Endothelial cell of umbilical vein (primary cell): ENCODE data around the gene LPIN1. TPM values are rescaled to one million over a fixed set of nuclear protein-coding genes. Genes with fewer than 3 reads are reported as not detected.

Experiments
- BruUV-seq: library from RNA; stranded (reverse); fragments of 400-500 nt; replicated peaks from 2 replicates; lab custom pipeline; 2021; lab: Mats Ljungman, UMichigan
- CTCF ChIA-PET: fragments of 300-600, 350-600 bp; sonication (Branson Sonifier 250); formaldehyde crosslinking; loops from one replicate; lab custom pipeline; 2021; ENCODE audit warnings: antibody characterized with exemption, inconsistent platforms; lab: Charles Lee
- POLR2A ChIA-PET: fragments of 300-600, 350-600 bp; sonication (Branson Sonifier 250); formaldehyde crosslinking; loops from one replicate; lab custom pipeline; 2021; ENCODE audit warnings: antibody characterized with exemption, inconsistent platforms; lab: Charles Lee
- DNase-seq: peaks from one replicate; pipeline ENCODE4 v3.0.0-alpha.2; 2011; ENCODE audit warnings: low read depth, low spot score
- FAIRE-seq: peaks from 2 replicates; lab custom pipeline; 2011; peaks lifted over from hg19 to GRCh38; lab: Jason Lieb, UNC
- H2AFZ ChIP-seq: 2 replicates; pipeline ENCODE4 v1.6.0; 2012; ENCODE audit warnings: low read depth, low read length, control low read depth, inconsistent platforms
- H3K27ac ChIP-seq: 2 replicates; pipeline ENCODE4 v1.5.1; 2011; ENCODE audit warnings: low read depth, mild to moderate bottlenecking, control low read depth, low read length, moderate library complexity; ENCODE audit not compliant: insufficient read depth
- H3K27me3 ChIP-seq, 2 experiments: 2 replicates each; pipeline versions ENCODE4 v1.6.0 to v1.6.1; 2011; ENCODE audit warnings: low read length in 2 of 2, mixed read lengths in 1 of 2; ENCODE audit not compliant: control insufficient read depth in 2 of 2, insufficient read depth in 2 of 2
- H3K36me3 ChIP-seq, 2 experiments: 2 replicates in 1 of 2; 3 replicates in 1 of 2; pipeline ENCODE4 v1.5.1; 2011; ENCODE audit warnings: low read length in 2 of 2, mild to moderate bottlenecking in 1 of 2, moderate library complexity in 1 of 2; ENCODE audit not compliant: control insufficient read depth in 2 of 2, insufficient read depth in 2 of 2; ENCODE audit errors: extremely low read depth in 1 of 2
- H3K4me1 ChIP-seq: 3 replicates; pipeline ENCODE4 v1.5.1; 2011; ENCODE audit warnings: mild to moderate bottlenecking, low read length; ENCODE audit not compliant: control insufficient read depth, insufficient read depth; ENCODE audit errors: extremely low read depth
- H3K4me2 ChIP-seq: 2 replicates; pipeline ENCODE4 v1.6.1; 2011; ENCODE audit warnings: low read length, control low read depth, mixed read lengths; ENCODE audit not compliant: insufficient read depth
- H3K4me3 ChIP-seq, 3 experiments: fragments of 200-600 bp in 1 of 3; sonication (generic), shearing (Covaris generic) in 1 of 3; replicated peaks in 1 of 3; 2 replicates each; pipeline ENCODE4 v1.5.1; 2011 to 2016; ENCODE audit warnings: control low read depth in 3 of 3, low read length in 3 of 3, mild to moderate bottlenecking in 2 of 3, inconsistent platforms in 1 of 3, low read depth in 1 of 3, moderate library complexity in 1 of 3; ENCODE audit not compliant: insufficient read depth in 1 of 3
- H3K79me2 ChIP-seq: 2 replicates; pipeline ENCODE4 v1.6.0; 2012; ENCODE audit warnings: low read length, inconsistent platforms; ENCODE audit not compliant: control insufficient read depth, insufficient read depth
- H3K9ac ChIP-seq: replicated peaks from 2 replicates; pipeline ENCODE3; 2011; ENCODE audit warnings: low read length, control low read depth; ENCODE audit not compliant: insufficient read depth; ENCODE audit errors: extremely low read depth
- H3K9me1 ChIP-seq: replicated peaks from 3 replicates; pipeline ENCODE4 v1.6.0; 2011; ENCODE audit warnings: mild to moderate bottlenecking, low read length; ENCODE audit not compliant: control insufficient read depth, insufficient read depth; ENCODE audit errors: extremely low read depth
- H3K9me3 ChIP-seq: replicated peaks from 2 replicates; pipeline ENCODE4 v1.5.1; 2012; ENCODE audit warnings: low read length, inconsistent platforms; ENCODE audit not compliant: control insufficient read depth, insufficient read depth
- H4K20me1 ChIP-seq: replicated peaks from 2 replicates; pipeline ENCODE3; 2011; ENCODE audit warnings: mild to moderate bottlenecking, low read length; ENCODE audit not compliant: control insufficient read depth, insufficient read depth; ENCODE audit errors: extremely low read depth
- EZH2 ChIP-seq: IDR thresholded peaks from 2 replicates; pipeline ENCODE4 v1.6.1; 2012; ENCODE audit warnings: borderline replicate concordance, low read depth, mild to moderate bottlenecking, moderate library complexity, low read length, inconsistent platforms; ENCODE audit not compliant: severe bottlenecking
- FOS ChIP-seq: IDR thresholded peaks from 2 replicates; pipeline ENCODE4 v1.6.1; 2011; ENCODE audit warnings: mild to moderate bottlenecking, low read length, moderate library complexity, borderline replicate concordance; ENCODE audit not compliant: insufficient read depth
- GATA2 ChIP-seq: IDR thresholded peaks from 2 replicates; pipeline ENCODE4 v1.7.0; 2011; ENCODE audit warnings: low read depth, mild to moderate bottlenecking, moderate library complexity, mixed read lengths, low read length; ENCODE audit not compliant: insufficient read length, insufficient read depth
- JUN ChIP-seq: IDR thresholded peaks from 2 replicates; pipeline ENCODE4 v1.6.1; 2011; ENCODE audit warnings: borderline replicate concordance, low read depth; ENCODE audit not compliant: insufficient read length, insufficient read depth
- MAX ChIP-seq: IDR thresholded peaks from 2 replicates; pipeline ENCODE4 v1.6.1; 2011; ENCODE audit not compliant: insufficient read depth, insufficient read length
- MYC ChIP-seq: IDR thresholded peaks from one replicate; pipeline ENCODE4 v1.6.1; 2011; ENCODE audit warnings: mild to moderate bottlenecking, low read depth, low read length
- POLR2A ChIP-seq: IDR thresholded peaks from 2 replicates; pipeline ENCODE4 v1.6.1; 2012; ENCODE audit warnings: low read depth, mild to moderate bottlenecking, control low read depth, low read length
- POLR2AphosphoS5 ChIP-seq: IDR thresholded peaks from 2 replicates; pipeline ENCODE4 v1.6.1; 2012; ENCODE audit warnings: low read depth, mild to moderate bottlenecking, control low read depth, low read length, moderate library complexity; ENCODE audit not compliant: insufficient read depth
- dilution Hi-C: fragments of 300-500 bp; cut with MboI; formaldehyde crosslinking; loops from one replicate; pipeline ENCODE4 v1.15.0; 2019; ENCODE audit warnings: low sequenced_read_pairs; ENCODE audit not compliant: extremely low pct_ligation_motif_present
- intact Hi-C: fragments of 100-400 bp; cut with micrococcal nuclease; formaldehyde crosslinking; loops from one replicate; pipeline ENCODE4 v1.10.0; 2022
- polyA plus RNA-seq, 4 experiments: library from polyadenylated mRNA; depleted of rRNA in 3 of 4; stranded (reverse) in 3 of 4; unstranded in 1 of 4; fragments of >200 nt; gene quantifications; 2 replicates each; pipeline versions ENCODE4 v1.2.1 to v1.2.3, GENCODE V29; 2011 to 2012; ENCODE audit warnings: missing spikeins in 1 of 4
- total RNA-seq: library from RNA; stranded (reverse); gene quantifications from 2 replicates; pipeline ENCODE4 v1.2.3, GENCODE V29; 2021
- TF ChIP-seq, protein P1 (sequence below), 2 donors: IDR thresholded peaks; 1 replicate in 1 of 2; 2 replicates in 1 of 2; pipeline ENCODE4 v1.5.1; 2011; ENCODE audit warnings: low read length in 2 of 2, mild to moderate bottlenecking in 2 of 2, moderate library complexity in 2 of 2, control low read depth in 1 of 2, inconsistent platforms in 1 of 2, low read depth in 1 of 2; ENCODE audit not compliant: insufficient read depth in 1 of 2; ENCODE audit errors: extremely low read depth in 1 of 2

LPIN1 gene
- total and polyA plus RNA-seq, 2 donors (not counting 3 experiments of a cell fraction or from before 2014, with no cell fraction given): 26.6 to 80.4 TPM

DNA sequence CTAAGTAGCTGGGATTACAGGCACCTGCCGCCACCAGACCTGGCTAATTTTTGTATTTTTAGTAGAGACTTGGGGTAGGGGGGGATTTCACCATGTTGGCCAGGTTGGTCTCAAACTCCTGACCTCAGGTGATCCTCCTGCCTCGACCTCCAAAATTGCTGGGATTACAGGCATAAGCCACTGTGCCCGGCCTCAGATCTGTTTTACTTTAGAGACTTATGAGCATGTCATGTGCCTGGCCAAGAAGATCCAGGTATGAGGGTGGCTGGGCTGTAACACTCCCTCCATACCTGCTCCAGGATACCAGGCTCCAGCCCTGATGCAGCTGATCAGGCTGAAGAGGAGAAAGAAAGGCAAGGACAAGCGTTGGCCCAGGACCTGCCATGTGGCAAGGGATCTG lies 125.0 kb downstream of the LPIN1 start:
- ChIA-PET CTCF (no interaction called here), POLR2A (no interaction called here)
- peaks cover 0 to 2% of the 10 kb centered on the region in 2 experiments for H3K27me3 ChIP-seq
- TF ChIP-seq, protein P1, sequence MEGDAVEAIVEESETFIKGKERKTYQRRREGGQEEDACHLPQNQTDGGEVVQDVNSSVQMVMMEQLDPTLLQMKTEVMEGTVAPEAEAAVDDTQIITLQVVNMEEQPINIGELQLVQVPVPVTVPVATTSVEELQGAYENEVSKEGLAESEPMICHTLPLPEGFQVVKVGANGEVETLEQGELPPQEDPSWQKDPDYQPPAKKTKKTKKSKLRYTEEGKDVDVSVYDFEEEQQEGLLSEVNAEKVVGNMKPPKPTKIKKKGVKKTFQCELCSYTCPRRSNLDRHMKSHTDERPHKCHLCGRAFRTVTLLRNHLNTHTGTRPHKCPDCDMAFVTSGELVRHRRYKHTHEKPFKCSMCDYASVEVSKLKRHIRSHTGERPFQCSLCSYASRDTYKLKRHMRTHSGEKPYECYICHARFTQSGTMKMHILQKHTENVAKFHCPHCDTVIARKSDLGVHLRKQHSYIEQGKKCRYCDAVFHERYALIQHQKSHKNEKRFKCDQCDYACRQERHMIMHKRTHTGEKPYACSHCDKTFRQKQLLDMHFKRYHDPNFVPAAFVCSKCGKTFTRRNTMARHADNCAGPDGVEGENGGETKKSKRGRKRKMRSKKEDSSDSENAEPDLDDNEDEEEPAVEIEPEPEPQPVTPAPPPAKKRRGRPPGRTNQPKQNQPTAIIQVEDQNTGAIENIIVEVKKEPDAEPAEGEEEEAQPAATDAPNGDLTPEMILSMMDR (IDR thresholded peaks at IDR 0.05; ENCODE audit: extremely low read depth in 1 of 2, insufficient read depth in 1 of 2, low read depth in 1 of 2, low read length in 2 of 2): no peak
- TF ChIP-seq EZH2 (no peak), POLR2AphosphoS5 (no peak), MYC (no peak), POLR2A (no peak), FOS (no peak), MAX (no peak), JUN (no peak), GATA2 (no peak)
- no peaks in the 10 kb centered on the region for H3K79me2 ChIP-seq
- intact Hi-C loops (no loop called here), dilution Hi-C loops (no loop called here)
- H3K9me1 ChIP-seq: no peaks in the 10 kb centered on the region
- BruUV-seq: no TSS peak
- H3K4me3 ChIP-seq: no peak overlapping the region
- H3K9ac ChIP-seq: no peak overlapping the region
- no peaks in the 10 kb centered on the region for H3K36me3 ChIP-seq
- DNase-seq: no peak
- peaks cover 3% of the 10 kb centered on the region for H3K4me1 ChIP-seq
- H3K4me2 ChIP-seq: no peak overlapping the region
- H3K9me3 ChIP-seq: no peaks in the 10 kb centered on the region
- H4K20me1 ChIP-seq: no peaks in the 10 kb centered on the region
- no peak for FAIRE-seq
- H3K27ac ChIP-seq: no peak overlapping the region
- no peak overlapping the region for H2AFZ ChIP-seq
